ENCODE data around the gene ZNF280D. TPM values are rescaled to one million over a fixed set of nuclear protein-coding genes. Genes with fewer than 3 reads are reported as not detected.

The ZNF280D gene
- total RNA-seq, 4 donors from 2014 or later = 44.9 to 73.9 (median 52.4) TPM

GRCh38 chr15:56759450-56759845, 26.1 kb upstream of the ZNF280D start:
- WGBS = 73% methylated on average over 4 of the region's 5 CpGs
- peaks cover 8 to 65% (median 53%) of the 10 kb centered on the region in 4 donors for H3K4me1 ChIP-seq

GRCh38 chr15:56758770-56759449, 25.6 kb upstream of the ZNF280D start:
- Histone ChIP-seq H3K4me3 (no peak overlapping the region), H3K4me1 (peaks cover 8 to 60% (median 48%) of the 10 kb centered on the region in 4 donors), H3K27ac (replicated peaks in 1 of 4) (peak overlapping the region in 2 of 4 donors; percentile 0 to 8), H3K36me3 (no peaks in the 10 kb centered on the region), H3K27me3 (no peaks in the 10 kb centered on the region), H3K9me3 (no peaks in the 10 kb centered on the region)
- 100% methylated on average over 2 of the region's 2 CpGs for WGBS
- DNase-seq (ENCODE audit: extremely low spot score) = no peak
- intact Hi-C loops (cut with DNase I) = no loop called here
- TF ChIP-seq POLR2AphosphoS5 (IDR thresholded peaks at IDR 0.05) (no peak), POLR2A (IDR thresholded peaks at IDR 0.05; ENCODE audit: low read depth) (no peak), CTCF (IDR thresholded peaks at IDR 0.05) (no peak), EP300 (IDR thresholded peaks at IDR 0.05) (no peak)

More at GRCh38 chr15:56759450-56759845, 26.1 kb upstream of the ZNF280D start:
- no peaks in the 10 kb centered on the region for H3K36me3 ChIP-seq
- H3K4me3 ChIP-seq = no peak overlapping the region
- peak overlapping the region in 2 of 4 donors; percentile 0 to 8 for H3K27ac ChIP-seq (replicated peaks in 1 of 4)
- intact Hi-C loops (cut with DNase I) = no loop called here
- DNase-seq (ENCODE audit: extremely low spot score) = no peak
- no peaks in the 10 kb centered on the region for H3K27me3 ChIP-seq
- TF ChIP-seq CTCF (IDR thresholded peaks at IDR 0.05) (no peak), POLR2A (IDR thresholded peaks at IDR 0.05; ENCODE audit: low read depth) (no peak), EP300 (IDR thresholded peaks at IDR 0.05) (no peak), POLR2AphosphoS5 (IDR thresholded peaks at IDR 0.05) (no peak)
- H3K9me3 ChIP-seq = no peaks in the 10 kb centered on the region

- DNase-seq (ENCODE audit: extremely low spot score) = no peak
- 87% methylated on average over 3 of the region's 3 CpGs for WGBS
- Histone ChIP-seq H3K27ac (replicated peaks in 1 of 4) (no peak overlapping the region), H3K4me3 (no peak overlapping the region), H3K36me3 (no peaks in the 10 kb centered on the region), H3K9me3 (no peaks in the 10 kb centered on the region), H3K4me1 (peaks cover 0 to 49% (median 38%) of the 10 kb centered on the region in 4 donors), H3K27me3 (no peaks in the 10 kb centered on the region)
- TF ChIP-seq POLR2AphosphoS5 (IDR thresholded peaks at IDR 0.05) (no peak), POLR2A (IDR thresholded peaks at IDR 0.05; ENCODE audit: low read depth) (no peak), EP300 (IDR thresholded peaks at IDR 0.05) (no peak), CTCF (IDR thresholded peaks at IDR 0.05) (no peak)
- intact Hi-C loops (cut with DNase I) = no loop called here
Observed at GRCh38 chr15:56757875-56758274, 24.6 kb upstream of the ZNF280D start.

- Histone ChIP-seq H3K4me1 (peaks cover 0 to 28% (median 17%) of the 10 kb centered on the region in 4 donors), H3K27me3 (no peaks in the 10 kb centered on the region), H3K9me3 (no peaks in the 10 kb centered on the region), H3K4me3 (no peak overlapping the region), H3K36me3 (no peaks in the 10 kb centered on the region), H3K27ac (replicated peaks in 1 of 4) (peak overlapping the region in 1 of 4 donors; percentile 0)
- 93% methylated on average over 2 of the region's 2 CpGs for WGBS
- intact Hi-C loops (cut with DNase I) = no loop called here
- no peak for DNase-seq (ENCODE audit: extremely low spot score)
- TF ChIP-seq EP300 (IDR thresholded peaks at IDR 0.05) (no peak), POLR2AphosphoS5 (IDR thresholded peaks at IDR 0.05) (no peak), POLR2A (IDR thresholded peaks at IDR 0.05; ENCODE audit: low read depth) (no peak), CTCF (IDR thresholded peaks at IDR 0.05) (no peak)
Observed at GRCh38 chr15:56754772-56755370, 21.6 kb upstream of the ZNF280D start.

Measured in esophagus muscularis mucosa (tissue), 4 donors.